Measurements from ENCODE around the gene FAM13A. TPM values are rescaled to one million over a fixed set of nuclear protein-coding genes. Genes with fewer than 3 reads are reported as not detected.
"Not testable (repeated sequence)": the region's sequence is repeated elsewhere in the genome, so short reads cannot be mapped to it uniquely, and the experiment has no call there.

Gene FAM13A
- total RNA-seq, 1 donor from 2014 or later = 40.3 TPM

GRCh38 chr4:88908003-88908402, 149.0 kb downstream of the FAM13A start:
- no peak overlapping the region for H3K4me3 ChIP-seq
- no peaks in the 10 kb centered on the region for H3K27me3 ChIP-seq
- H3F3A ChIP-seq (ENCODE audit: low read depth) = no peaks in the 10 kb centered on the region
- no peak overlapping the region for H2AFZ ChIP-seq (replicated peaks)
- H3K9me3 ChIP-seq (ENCODE audit: low read depth) = no peaks in the 10 kb centered on the region
- no peak overlapping the region for H3K9ac ChIP-seq
- no peak overlapping the region for H3K4me2 ChIP-seq
- no peaks in the 10 kb centered on the region for H3K4me1 ChIP-seq
- H3K4me3 Mint-ChIP-seq = no peak overlapping the region
- no peak overlapping the region for H3K27ac ChIP-seq
- peaks cover 12% of the 10 kb centered on the region for H3K36me3 Mint-ChIP-seq
- peaks cover 5% of the 10 kb centered on the region for H3K36me3 ChIP-seq
- no peaks in the 10 kb centered on the region for H4K20me1 ChIP-seq (ENCODE audit: low read depth)
- TF ChIP-seq EZH2 (IDR thresholded peaks at IDR 0.05) (no peak), CTCF (IDR thresholded peaks at IDR 0.05) (no peak), EZH2phosphoT487 (IDR thresholded peaks at IDR 0.05) (no peak)
- no peak overlapping the region for H3K27ac Mint-ChIP-seq
- DNase-seq (ENCODE audit: low spot score) = no peak
- H3K9me3 Mint-ChIP-seq = peaks cover 7% of the 10 kb centered on the region
- no peaks in the 10 kb centered on the region for H3K4me1 Mint-ChIP-seq
- no peaks in the 10 kb centered on the region for H3K79me2 ChIP-seq (ENCODE audit: low read depth)
- no peaks in the 10 kb centered on the region for H3K27me3 Mint-ChIP-seq (ENCODE audit: insufficient read depth, low read depth)

- Histone ChIP-seq H3K4me3 (no peak overlapping the region), H4K20me1 (ENCODE audit: low read depth) (no peaks in the 10 kb centered on the region), H3F3A (ENCODE audit: low read depth) (no peaks in the 10 kb centered on the region), H3K27me3 (no peaks in the 10 kb centered on the region), H3K4me1 (no peaks in the 10 kb centered on the region), H3K9ac (no peak overlapping the region), H3K27ac (no peak overlapping the region), H3K36me3 (peaks cover 5% of the 10 kb centered on the region), H3K9me3 (ENCODE audit: low read depth) (no peaks in the 10 kb centered on the region), H3K79me2 (ENCODE audit: low read depth) (no peaks in the 10 kb centered on the region), H3K4me2 (no peak overlapping the region), H2AFZ (replicated peaks) (no peak overlapping the region)
- no peaks in the 10 kb centered on the region for H3K4me1 Mint-ChIP-seq
- TF ChIP-seq CTCF (IDR thresholded peaks at IDR 0.05) (no peak), EZH2phosphoT487 (IDR thresholded peaks at IDR 0.05) (no peak), EZH2 (IDR thresholded peaks at IDR 0.05) (no peak)
- peaks cover 17% of the 10 kb centered on the region for H3K36me3 Mint-ChIP-seq
- H3K4me3 Mint-ChIP-seq = no peak overlapping the region
- DNase-seq (ENCODE audit: low spot score) = no peak
- H3K27me3 Mint-ChIP-seq (ENCODE audit: insufficient read depth, low read depth) = no peaks in the 10 kb centered on the region
- peaks cover 11% of the 10 kb centered on the region for H3K9me3 Mint-ChIP-seq
- no peak overlapping the region for H3K27ac Mint-ChIP-seq
Observed at GRCh38 chr4:88907478-88907877, 149.5 kb downstream of the FAM13A start.

- not testable (repeated sequence) for H3K4me3 ChIP-seq; H3K4me1 ChIP-seq; H3K4me2 ChIP-seq; H3K4me3 Mint-ChIP-seq; DNase-seq (ENCODE audit: low spot score); H3K36me3 ChIP-seq; H3K4me1 Mint-ChIP-seq; H3K27ac ChIP-seq; H3K27me3 ChIP-seq; H3K9me3 ChIP-seq (ENCODE audit: low read depth); H4K20me1 ChIP-seq (ENCODE audit: low read depth); H3K79me2 ChIP-seq (ENCODE audit: low read depth); H3K27me3 Mint-ChIP-seq (ENCODE audit: insufficient read depth, low read depth); H3F3A ChIP-seq (ENCODE audit: low read depth); H3K9ac ChIP-seq; H2AFZ ChIP-seq (replicated peaks); H3K27ac Mint-ChIP-seq
- Mint-ChIP-seq H3K36me3 (peaks cover 29% of the 10 kb centered on the region), H3K9me3 (peaks cover 24% of the 10 kb centered on the region)
Observed at GRCh38 chr4:88904240-88904639, 152.7 kb downstream of the FAM13A start.

- H3K9me3 ChIP-seq (ENCODE audit: low read depth) = no peaks in the 10 kb centered on the region
- Mint-ChIP-seq H3K27me3 (ENCODE audit: insufficient read depth, low read depth) (no peaks in the 10 kb centered on the region), H3K27ac (no peak overlapping the region)
Observed at GRCh38 chr4:88900432-88900831, 156.6 kb downstream of the FAM13A start.

More at GRCh38 chr4:88900432-88900831, 156.6 kb downstream of the FAM13A start:
- H3F3A ChIP-seq (ENCODE audit: low read depth) = no peaks in the 10 kb centered on the region
- no peaks in the 10 kb centered on the region for H3K27me3 ChIP-seq
- H3K4me3 ChIP-seq = no peak overlapping the region
- peaks cover 26% of the 10 kb centered on the region for H3K36me3 Mint-ChIP-seq
- H3K9ac ChIP-seq = no peak overlapping the region
- no peak overlapping the region for H3K4me3 Mint-ChIP-seq
- no peaks in the 10 kb centered on the region for H3K4me1 ChIP-seq
- no peak overlapping the region for H3K4me2 ChIP-seq
- DNase-seq (ENCODE audit: low spot score) = no peak
- no peaks in the 10 kb centered on the region for H4K20me1 ChIP-seq (ENCODE audit: low read depth)
- TF ChIP-seq EZH2 (IDR thresholded peaks at IDR 0.05) (no peak), CTCF (IDR thresholded peaks at IDR 0.05) (no peak), EZH2phosphoT487 (IDR thresholded peaks at IDR 0.05) (no peak)
- no peaks in the 10 kb centered on the region for H3K4me1 Mint-ChIP-seq
- peaks cover 26% of the 10 kb centered on the region for H3K9me3 Mint-ChIP-seq
- peaks cover 5% of the 10 kb centered on the region for H3K36me3 ChIP-seq
- H3K27ac ChIP-seq = no peak overlapping the region
- H2AFZ ChIP-seq (replicated peaks) = no peak overlapping the region
- peaks cover 4% of the 10 kb centered on the region for H3K79me2 ChIP-seq (ENCODE audit: low read depth)

Data from neural progenitor cell (in vitro differentiated cells).